CD4-positive, alpha-beta T cell treated with Interleukin-12 subunit alpha and Interleukin-12 subunit beta, for 1 hour (primary cell): ENCODE measurements around the gene TEFM.
A peak's percentile ranks its signal among the peaks of the same experiment; 100 is the strongest.
"Not testable (repeated sequence)": the region's sequence is repeated elsewhere in the genome, so short reads cannot be mapped to it uniquely, and the experiment has no call there.

Experiments
- DNase-seq: peaks from one replicate; pipeline ENCODE4 v3.0.0-alpha.2; 2020

The TEFM gene

GRCh38 chr17:30906101-30906911 is at the start of gene TEFM:
Gene TEFM (minus strand): TSS chr17:30906238. CDS start chr17:30906198, 40 bp downstream.
- peak; percentile 89 for DNase-seq

GRCh38 chr17:30954046-30954830 is 48.2 kb upstream of the TEFM start:
- no peak for DNase-seq

- no peak for DNase-seq
Observed at GRCh38 chr17:30952638-30953393, 46.8 kb upstream of the TEFM start.

- no peak for DNase-seq
Observed at GRCh38 chr17:30950669-30951399, 44.8 kb upstream of the TEFM start.

- DNase-seq = no peak
Observed at GRCh38 chr17:30950189-30950588, 44.2 kb upstream of the TEFM start.

- DNase-seq = no peak
Observed at GRCh38 chr17:30947796-30948195, 41.8 kb upstream of the TEFM start.

GRCh38 chr17:30942308-30943079 is 36.5 kb upstream of the TEFM start:
- DNase-seq = no peak

- DNase-seq = no peak
Observed at GRCh38 chr17:30939051-30939689, 33.1 kb upstream of the TEFM start.

- DNase-seq = no peak
Observed at GRCh38 chr17:30933966-30934365, 27.9 kb upstream of the TEFM start.

GRCh38 chr17:30931582-30931981 is 25.5 kb upstream of the TEFM start:
- DNase-seq = not testable (repeated sequence)

- DNase-seq = no peak
Observed at GRCh38 chr17:30930495-30930894, 24.5 kb upstream of the TEFM start.

GRCh38 chr17:30929861-30930260 is 23.8 kb upstream of the TEFM start:
- not testable (repeated sequence) for DNase-seq

GRCh38 chr17:30929081-30929633 is 23.1 kb upstream of the TEFM start:
- no peak for DNase-seq

- DNase-seq = no peak
Observed at GRCh38 chr17:30928584-30928983, 22.5 kb upstream of the TEFM start.

- DNase-seq = no peak
Observed at GRCh38 chr17:30927756-30928155, 21.7 kb upstream of the TEFM start.

- no peak for DNase-seq
Observed at GRCh38 chr17:30926516-30926915, 20.5 kb upstream of the TEFM start.

GRCh38 chr17:30924341-30924740 is 18.3 kb upstream of the TEFM start:
- DNase-seq = no peak

GRCh38 chr17:30922235-30923030 is 16.4 kb upstream of the TEFM start:
- no peak for DNase-seq

GRCh38 chr17:30921544-30922196 is 15.6 kb upstream of the TEFM start, which contains the start of gene ADAP2:
Gene ADAP2 (plus strand): TSS chr17:30921945. CDS start chr17:30922015, 70 bp downstream.
- DNase-seq = no peak
